Upper lobe of left lung (tissue), 6 donors: ENCODE measurements around the gene KBTBD4. TPM values are rescaled to one million over a fixed set of nuclear protein-coding genes. Genes with fewer than 3 reads are reported as not detected.

Experiments
- ATAC-seq, 2 donors: fragments of 200-7000 bp; cut with Tn5 transposase; one replicate each; pipeline ENCODE4 v1.9.1; 2022; ENCODE audit warnings: mild to moderate bottlenecking in 2 of 2, moderate library complexity in 2 of 2; ENCODE audit not compliant: low FRiP score in 2 of 2
- DNase-seq, 2 donors: peaks; one replicate each; pipeline ENCODE4 v3.0.0-alpha.2; 2019 to 2020
- H3K27ac ChIP-seq, 4 donors: fragments of 200-600 bp; sonication (generic); one replicate each; pipeline ENCODE4 v1.5.1; 2016 to 2019
- H3K27me3 ChIP-seq, 4 donors: fragments of 200-600 bp; sonication (generic); one replicate each; pipeline ENCODE4 v1.5.1; 2017 to 2019
- H3K36me3 ChIP-seq, 4 donors: fragments of 200-600 bp; sonication (generic); one replicate each; pipeline ENCODE4 v1.5.1; 2016 to 2019
- H3K4me1 ChIP-seq, 4 donors: fragments of 200-600 bp; sonication (generic); one replicate each; pipeline ENCODE4 v1.5.1; 2018 to 2019
- H3K4me3 ChIP-seq, 4 donors: fragments of 200-600 bp; sonication (generic); one replicate each; pipeline ENCODE4 v1.5.1; 2017 to 2019; ENCODE audit warnings: mild to moderate bottlenecking in 2 of 4, moderate library complexity in 1 of 4
- H3K9me3 ChIP-seq, 4 donors: fragments of 200-600 bp; sonication (generic); one replicate each; pipeline ENCODE4 v1.5.1; 2018 to 2019
- CTCF ChIP-seq, 6 experiments: fragments of 450-650 bp in 4 of 6; fragments of 200-600 bp in 2 of 6; sonication (generic) in 2 of 6; IDR thresholded peaks; one replicate each; pipeline ENCODE4 v1.5.1; 2016 to 2019; ENCODE audit warnings: antibody characterized with exemption in 6 of 6
- EP300 ChIP-seq, 4 donors: sonication (generic); formaldehyde crosslinking; IDR thresholded peaks; one replicate each; pipeline ENCODE4 v1.5.1; 2017; ENCODE audit warnings: antibody characterized with exemption in 4 of 4, control low read depth in 2 of 4
- POLR2A ChIP-seq, 4 donors: fragments of 450-650 bp; IDR thresholded peaks; one replicate each; pipeline ENCODE4 v1.5.1; 2016 to 2017; ENCODE audit warnings: antibody characterized with exemption in 4 of 4, mild to moderate bottlenecking in 2 of 4
- POLR2AphosphoS5 ChIP-seq, 2 donors: sonication (generic); formaldehyde crosslinking; IDR thresholded peaks; one replicate each; pipeline ENCODE4 v1.5.1; 2017; ENCODE audit warnings: antibody characterized with exemption in 2 of 2
- WGBS, 2 donors: methylation state at CpG; one replicate each; pipeline ENCODE4 v1.1.5; 2017 to 2018; 5-methylcytosine and 5-hydroxymethylcytosine counted together
- total RNA-seq, 6 donors: library from RNA; depleted of rRNA in 4 of 6; stranded (reverse); fragments of >200 nt in 4 of 6; gene quantifications; one replicate each; pipeline versions ENCODE4 v1.1.0 to v1.2.1, GENCODE V29; 2016 to 2021
- donor health status: DM: no; HTN: no; CAD: no; lungs with moderate emphysema.
- donor health status: DM: no; HTN: yes; CAD: no; lungs with severe emphysema.

KBTBD4 gene
- total RNA-seq, 6 donors from 2014 or later = 3.1 to 22.2 (median 17.4) TPM

DNA sequence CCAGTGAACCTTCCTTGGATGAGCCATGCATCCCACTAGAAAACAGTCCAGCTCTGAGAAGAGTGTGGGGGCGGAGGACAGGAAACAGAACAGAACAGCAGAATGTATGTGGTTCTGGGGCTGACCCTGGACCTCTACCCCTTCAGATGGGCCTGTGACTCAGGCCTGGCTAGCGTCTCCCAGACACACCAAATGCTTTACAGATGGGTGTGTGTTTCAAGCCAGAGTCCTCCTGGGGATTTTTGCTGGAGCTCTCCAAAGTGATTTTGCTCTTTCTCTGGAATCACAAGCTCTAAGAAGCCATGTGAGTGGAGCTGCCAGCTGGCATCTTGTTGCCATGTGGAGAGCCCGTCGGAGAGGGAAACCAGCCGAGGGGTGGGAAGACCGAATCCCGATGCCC lies 28.6 kb upstream of the KBTBD4 start:
- TF ChIP-seq CTCF (IDR thresholded peaks at IDR 0.05) (no peak), POLR2AphosphoS5 (IDR thresholded peaks at IDR 0.05) (no peak), POLR2A (IDR thresholded peaks at IDR 0.05) (no peak), EP300 (IDR thresholded peaks at IDR 0.05) (no peak)
- WGBS, 2 donors = 77 to 85% methylated on average over 7 of the region's 7 CpGs
- peaks cover 0 to 10% (median 3%) of the 10 kb centered on the region in 4 donors for H3K36me3 ChIP-seq
- H3K27me3 ChIP-seq = no peaks in the 10 kb centered on the region
- ATAC-seq (peak in 1 of 2 donors; percentile 91), DNase-seq (no peak)
- H3K4me1 ChIP-seq = no peaks in the 10 kb centered on the region
- no peaks in the 10 kb centered on the region for H3K9me3 ChIP-seq
- H3K27ac ChIP-seq = no peak overlapping the region
- H3K4me3 ChIP-seq = no peak overlapping the region

- no peak for TF ChIP-seq POLR2AphosphoS5 (IDR thresholded peaks at IDR 0.05)
- no peak for TF ChIP-seq EP300 (IDR thresholded peaks at IDR 0.05)
- no peak for TF ChIP-seq POLR2A (IDR thresholded peaks at IDR 0.05)
- no peak for TF ChIP-seq CTCF (IDR thresholded peaks at IDR 0.05)
- no peaks in the 10 kb centered on the region for H3K4me1 ChIP-seq
- 38 to 82% methylated on average over 5 of the region's 5 CpGs for WGBS, 2 donors
- H3K9me3 ChIP-seq = no peaks in the 10 kb centered on the region
- peak in 1 of 2 donors; percentile 9 for ATAC-seq
- H3K27me3 ChIP-seq = no peaks in the 10 kb centered on the region
- DNase-seq = no peak
- H3K4me3 ChIP-seq = no peak overlapping the region
- peaks cover 0 to 10% (median 3%) of the 10 kb centered on the region in 4 donors for H3K36me3 ChIP-seq
- H3K27ac ChIP-seq = no peak overlapping the region
Measured at GRCh38 chr11:47606731-47607130, 28.0 kb upstream of the KBTBD4 start.

GRCh38 chr11:47605921-47606320 lies 27.2 kb upstream of the KBTBD4 start:
- Histone ChIP-seq H3K36me3 (peaks cover 0 to 4% (median 2%) of the 10 kb centered on the region in 4 donors), H3K27me3 (no peaks in the 10 kb centered on the region), H3K9me3 (no peaks in the 10 kb centered on the region), H3K4me1 (no peaks in the 10 kb centered on the region), H3K27ac (no peak overlapping the region), H3K4me3 (no peak overlapping the region)
- 71 to 78% methylated on average over 3 of the region's 3 CpGs for WGBS, 2 donors
- ATAC-seq (no peak), DNase-seq (no peak)
- no peak for TF ChIP-seq POLR2AphosphoS5 (IDR thresholded peaks at IDR 0.05)
- TF ChIP-seq POLR2A (IDR thresholded peaks at IDR 0.05) = no peak
- no peak for TF ChIP-seq CTCF (IDR thresholded peaks at IDR 0.05)
- TF ChIP-seq EP300 (IDR thresholded peaks at IDR 0.05) = no peak

- DNase-seq (no peak), ATAC-seq (no peak)
- no peak overlapping the region for H3K27ac ChIP-seq
- TF ChIP-seq EP300 (IDR thresholded peaks at IDR 0.05) = no peak
- WGBS, 2 donors = 89 to 93% methylated on average over 4 of the region's 4 CpGs
- no peaks in the 10 kb centered on the region for H3K36me3 ChIP-seq
- no peaks in the 10 kb centered on the region for H3K9me3 ChIP-seq
- H3K4me1 ChIP-seq = no peaks in the 10 kb centered on the region
- no peaks in the 10 kb centered on the region for H3K27me3 ChIP-seq
- H3K4me3 ChIP-seq = no peak overlapping the region
Measured at GRCh38 chr11:47603295-47603694, 24.5 kb upstream of the KBTBD4 start.

- H3K27ac ChIP-seq = no peak overlapping the region
- H3K36me3 ChIP-seq = no peaks in the 10 kb centered on the region
- no peaks in the 10 kb centered on the region for H3K9me3 ChIP-seq
- DNase-seq (no peak), ATAC-seq (no peak)
- peaks cover 0 to under 1% (median 0%) of the 10 kb centered on the region in 4 donors for H3K27me3 ChIP-seq
- H3K4me3 ChIP-seq = no peak overlapping the region
- H3K4me1 ChIP-seq = no peaks in the 10 kb centered on the region
- no peak for TF ChIP-seq CTCF (IDR thresholded peaks at IDR 0.05)
- no peak for TF ChIP-seq POLR2AphosphoS5 (IDR thresholded peaks at IDR 0.05)
- no peak for TF ChIP-seq EP300 (IDR thresholded peaks at IDR 0.05)
- no peak for TF ChIP-seq POLR2A (IDR thresholded peaks at IDR 0.05)
- WGBS, 2 donors = 70 to 84% methylated on average over 4 of the region's 4 CpGs
Measured at GRCh38 chr11:47599902-47600301, 21.1 kb upstream of the KBTBD4 start.
